Uterus (tissue), 2 donors: ENCODE data around the gene L1CAM.

Experiments used
- CTCF ChIP-seq, 4 experiments: fragments of 200-600 bp in 2 of 4; fragments of 450-650 bp in 2 of 4; sonication (generic) in 2 of 4; IDR thresholded peaks; one replicate each; pipeline ENCODE4 v1.5.1; 2016 to 2019; ENCODE audit warnings: antibody characterized with exemption in 4 of 4, mild to moderate bottlenecking in 2 of 4, moderate library complexity in 1 of 4
- POLR2A ChIP-seq, 2 donors: fragments of 450-650 bp; IDR thresholded peaks; one replicate each; pipeline ENCODE4 v1.6.1; 2016; ENCODE audit warnings: antibody characterized with exemption in 2 of 2, mild to moderate bottlenecking in 1 of 2, moderate library complexity in 1 of 2

- no peak for TF ChIP-seq POLR2A (IDR thresholded peaks at IDR 0.05)
- no peak for TF ChIP-seq CTCF (IDR thresholded peaks at IDR 0.05)
Measured at GRCh38 chrX:153903991-153904957, 18.3 kb upstream of the L1CAM start, which contains the start of gene AVPR2.
